Panc1 (cell line): Measurements from ENCODE around the gene YIF1A.

Experiments
- POLR2AphosphoS5 ChIP-seq: IDR thresholded peaks from 2 replicates; pipeline ENCODE4 v1.6.1; 2012; ENCODE audit warnings: mild to moderate bottlenecking, low read depth, low read length, moderate library complexity
- REST ChIP-seq, 2 experiments: IDR thresholded peaks; 2 replicates each; pipeline ENCODE4 v1.6.1; 2011 to 2012; ENCODE audit warnings: low read depth in 2 of 2, control low read depth in 1 of 2, low read length in 1 of 2, mild to moderate bottlenecking in 1 of 2, moderate library complexity in 1 of 2; ENCODE audit not compliant: insufficient read depth in 1 of 2
- SIN3A ChIP-seq: IDR thresholded peaks from 2 replicates; pipeline ENCODE4 v1.6.1; 2012; ENCODE audit warnings: low read depth, mild to moderate bottlenecking, low read length, moderate library complexity, borderline replicate concordance; ENCODE audit not compliant: insufficient read depth
- TF ChIP-seq, protein P1 (sequence below): fragments of 450-650 bp; IDR thresholded peaks from 2 replicates; pipeline ENCODE4 v1.5.1; 2017; ENCODE audit warnings: mild to moderate bottlenecking

GRCh38 chr11:66237867-66238266 lies 51.1 kb downstream of the YIF1A start:
- TF ChIP-seq, protein P1, sequence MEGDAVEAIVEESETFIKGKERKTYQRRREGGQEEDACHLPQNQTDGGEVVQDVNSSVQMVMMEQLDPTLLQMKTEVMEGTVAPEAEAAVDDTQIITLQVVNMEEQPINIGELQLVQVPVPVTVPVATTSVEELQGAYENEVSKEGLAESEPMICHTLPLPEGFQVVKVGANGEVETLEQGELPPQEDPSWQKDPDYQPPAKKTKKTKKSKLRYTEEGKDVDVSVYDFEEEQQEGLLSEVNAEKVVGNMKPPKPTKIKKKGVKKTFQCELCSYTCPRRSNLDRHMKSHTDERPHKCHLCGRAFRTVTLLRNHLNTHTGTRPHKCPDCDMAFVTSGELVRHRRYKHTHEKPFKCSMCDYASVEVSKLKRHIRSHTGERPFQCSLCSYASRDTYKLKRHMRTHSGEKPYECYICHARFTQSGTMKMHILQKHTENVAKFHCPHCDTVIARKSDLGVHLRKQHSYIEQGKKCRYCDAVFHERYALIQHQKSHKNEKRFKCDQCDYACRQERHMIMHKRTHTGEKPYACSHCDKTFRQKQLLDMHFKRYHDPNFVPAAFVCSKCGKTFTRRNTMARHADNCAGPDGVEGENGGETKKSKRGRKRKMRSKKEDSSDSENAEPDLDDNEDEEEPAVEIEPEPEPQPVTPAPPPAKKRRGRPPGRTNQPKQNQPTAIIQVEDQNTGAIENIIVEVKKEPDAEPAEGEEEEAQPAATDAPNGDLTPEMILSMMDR = no peak
- no peak for TF ChIP-seq POLR2AphosphoS5
- TF ChIP-seq REST (IDR thresholded peaks at IDR 0.05; ENCODE audit: insufficient read depth in 1 of 2, low read depth in 2 of 2, low read length in 1 of 2) = no peak
- TF ChIP-seq SIN3A = no peak
